ENCODE data around the gene OR2A42.
"Not testable (repeated sequence)": the region's sequence is repeated elsewhere in the genome, so short reads cannot be mapped to it uniquely, and the experiment has no call there.

OR2A42 gene

GRCh38 chr7:144220531-144220930, 18.9 kb downstream of the OR2A42 start:
- DNase-seq (ENCODE audit: low read depth in 2 of 2) = not testable (repeated sequence)

- DNase-seq (ENCODE audit: low read depth in 2 of 2) = not testable (repeated sequence)
These were observed 20.3 kb downstream of the OR2A42 start for GRCh38 chr7:144219149-144219548.

GRCh38 chr7:144218581-144218980, 20.8 kb downstream of the OR2A42 start:
- DNase-seq (ENCODE audit: low read depth in 2 of 2) = not testable (repeated sequence)

- not testable (repeated sequence) for DNase-seq (ENCODE audit: low read depth in 2 of 2)
These were observed 22.2 kb downstream of the OR2A42 start for GRCh38 chr7:144217200-144217599.

GRCh38 chr7:144205306-144205705, 34.1 kb downstream of the OR2A42 start:
- not testable (repeated sequence) for DNase-seq (ENCODE audit: low read depth in 2 of 2)

GRCh38 chr7:144203086-144203485, 36.3 kb downstream of the OR2A42 start:
- DNase-seq (ENCODE audit: low read depth in 2 of 2) = not testable (repeated sequence)

GRCh38 chr7:144201978-144202377, 37.4 kb downstream of the OR2A42 start:
- not testable (repeated sequence) for DNase-seq (ENCODE audit: low read depth in 2 of 2)

GRCh38 chr7:144198934-144199333, 40.5 kb downstream of the OR2A42 start:
- DNase-seq (ENCODE audit: low read depth in 2 of 2) = not testable (repeated sequence)

GRCh38 chr7:144195212-144195872, 44.1 kb downstream of the OR2A42 start, which contains the start of gene ARHGEF35:
Gene ARHGEF35, minus strand, starts transcription at chr7:144195833. Its CDS starts 7,450 bp downstream, at chr7:144188383.
- DNase-seq (ENCODE audit: low read depth in 2 of 2) = not testable (repeated sequence)

GRCh38 chr7:144194453-144194852, 45.0 kb downstream of the OR2A42 start:
- not testable (repeated sequence) for DNase-seq (ENCODE audit: low read depth in 2 of 2)

GRCh38 chr7:144193782-144194181, 45.6 kb downstream of the OR2A42 start:
- not testable (repeated sequence) for DNase-seq (ENCODE audit: low read depth in 2 of 2)

GRCh38 chr7:144188578-144189171, 50.7 kb downstream of the OR2A42 start:
- not testable (repeated sequence) for DNase-seq (ENCODE audit: low read depth in 2 of 2)

- DNase-seq (ENCODE audit: low read depth in 2 of 2) = not testable (repeated sequence)
These were observed 51.6 kb downstream of the OR2A42 start for GRCh38 chr7:144187848-144188247.

- DNase-seq (ENCODE audit: low read depth in 2 of 2) = not testable (repeated sequence)
These were observed 56.2 kb downstream of the OR2A42 start, which contains the start of gene CTAGE4 for GRCh38 chr7:144183166-144183565. Gene CTAGE4, plus strand, starts transcription at chr7:144183466. Its CDS starts 38 bp downstream, at chr7:144183504.

- DNase-seq (ENCODE audit: low read depth in 2 of 2) = not testable (repeated sequence)
These were observed 60.3 kb downstream of the OR2A42 start for GRCh38 chr7:144179165-144179479.

GRCh38 chr7:144178380-144179164, 60.8 kb downstream of the OR2A42 start:
- not testable (repeated sequence) for DNase-seq (ENCODE audit: low read depth in 2 of 2)

Measured in stimulated activated CD8-positive, alpha-beta memory T cell treated with anti-CD3 and anti-CD28 coated beads, Interleukin-2, amount 100 ng/mL, for 48 hours (primary cell).